GM18505 (cell line): ENCODE results near the gene AGBL4.
"Not testable (repeated sequence)": the region's sequence is repeated elsewhere in the genome, so short reads cannot be mapped to it uniquely, and the experiment has no call there.

ENCODE experiments used
- ATAC-seq: cut with Tn5 transposase; IDR thresholded peaks from one replicate; pipeline ENCODE4 v1.9.1; 2021; ENCODE audit not compliant: unreplicated experiment
- POLR2A ChIP-seq: IDR thresholded peaks from 4 replicates; pipeline ENCODE4 v1.6.1; 2011; ENCODE audit warnings: borderline replicate concordance; ENCODE audit not compliant: insufficient read depth, insufficient read length; ENCODE audit errors: extremely low read depth

The AGBL4 gene

DNA sequence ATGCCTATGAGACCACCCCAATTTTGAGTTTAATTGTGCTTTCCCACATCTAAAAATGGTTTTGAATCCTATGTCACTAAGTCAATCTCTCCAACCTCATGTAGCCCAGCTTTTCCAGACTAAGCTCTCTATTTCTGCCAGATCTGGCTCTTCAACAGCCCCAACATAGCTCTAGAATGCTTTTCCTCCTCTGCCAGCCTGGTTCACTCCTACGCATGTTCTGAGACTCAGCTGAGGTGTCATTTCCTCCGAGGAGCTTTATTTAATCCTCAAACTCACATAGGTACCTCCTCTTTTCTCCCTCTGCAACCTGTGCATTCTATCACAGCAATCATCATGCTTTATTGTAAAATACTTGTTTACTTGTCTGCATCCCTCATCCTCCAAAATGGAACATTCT, 729.2 kb downstream of the AGBL4 start:
- no peak for TF ChIP-seq POLR2A

DNA sequence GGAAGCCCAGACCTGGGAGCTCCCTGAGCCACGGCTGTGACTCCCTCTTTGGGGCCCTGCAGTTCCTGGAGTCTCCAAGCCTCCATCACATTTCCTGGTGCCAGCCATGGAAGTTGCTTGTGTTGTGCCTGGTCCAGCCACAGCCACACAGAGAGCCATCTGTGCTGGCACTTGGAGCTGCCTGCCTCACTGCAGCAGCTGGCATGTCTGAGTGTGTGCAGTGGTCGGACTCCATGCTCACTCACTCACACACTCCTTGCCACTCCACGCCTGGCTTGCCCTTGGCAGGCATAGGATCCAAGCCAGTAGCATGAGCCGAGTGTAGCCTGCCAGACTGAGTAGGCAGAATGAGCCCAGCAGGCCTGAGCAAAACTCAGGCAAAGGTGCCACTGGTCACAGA, 730.7 kb downstream of the AGBL4 start:
- no peak for TF ChIP-seq POLR2A
- no peak for ATAC-seq

More for the DNA sequence above, 729.2 kb downstream of the AGBL4 start:
- no peak for ATAC-seq

DNA sequence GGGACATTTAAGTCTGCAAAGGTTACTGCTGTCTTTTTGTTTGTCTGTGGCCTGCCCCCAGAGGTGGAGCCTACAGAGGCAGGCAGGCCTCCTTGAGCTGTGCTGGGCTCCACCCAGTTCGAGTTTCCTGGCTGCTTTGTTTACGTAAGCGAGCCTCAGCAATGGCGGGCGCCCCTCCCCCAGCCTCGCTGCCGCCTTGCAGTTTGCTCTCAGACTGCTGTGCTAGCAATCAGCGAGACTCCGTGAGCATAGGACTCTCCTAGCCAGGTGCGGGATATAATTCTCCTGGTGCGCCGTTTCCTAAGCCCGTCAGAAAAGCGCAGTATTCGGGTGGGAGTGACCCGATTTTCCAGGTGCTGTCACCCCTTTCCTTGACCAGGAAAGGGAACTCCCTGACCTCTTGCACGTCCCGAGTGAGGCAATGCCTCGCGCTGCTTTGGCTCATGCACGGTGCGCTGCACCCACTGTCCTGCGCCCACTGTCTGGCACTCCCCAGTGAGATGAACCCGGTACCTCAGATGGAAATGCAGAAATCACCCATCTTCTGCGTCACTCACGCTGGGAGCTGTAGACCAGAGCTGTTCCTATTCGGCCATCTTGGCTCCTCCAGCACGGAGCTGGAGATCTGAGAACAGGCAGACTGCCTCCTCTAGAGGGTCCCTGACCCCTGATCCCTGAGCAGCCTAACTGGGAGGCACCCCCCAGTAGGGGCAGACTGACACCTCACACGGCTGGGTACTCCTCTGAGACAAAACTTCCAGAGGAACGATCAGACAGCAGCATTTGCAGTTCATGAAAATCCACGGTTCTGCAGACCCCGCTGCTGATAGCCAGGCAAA, 766.3 kb downstream of the AGBL4 start:
- not testable (repeated sequence) for ATAC-seq

DNA sequence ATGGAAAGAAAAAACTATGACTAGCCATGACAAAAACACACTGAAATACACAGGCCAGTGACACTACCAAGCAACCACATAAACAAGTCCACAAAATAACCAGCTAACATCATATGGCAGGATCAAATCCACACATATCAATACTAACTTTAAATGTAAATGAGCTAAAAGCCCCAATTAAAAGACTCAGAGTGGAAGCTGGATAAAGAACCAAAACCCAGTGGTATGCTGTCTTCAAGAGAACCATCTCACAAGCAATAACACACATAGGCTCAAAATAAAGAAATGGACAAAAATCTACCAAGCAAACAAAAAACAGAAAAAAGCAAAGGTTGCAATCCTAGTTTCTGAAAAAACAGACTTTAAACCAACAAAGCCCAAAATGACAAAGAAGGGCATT, 770.8 kb downstream of the AGBL4 start:
- no peak for ATAC-seq
- TF ChIP-seq POLR2A: no peak

DNA sequence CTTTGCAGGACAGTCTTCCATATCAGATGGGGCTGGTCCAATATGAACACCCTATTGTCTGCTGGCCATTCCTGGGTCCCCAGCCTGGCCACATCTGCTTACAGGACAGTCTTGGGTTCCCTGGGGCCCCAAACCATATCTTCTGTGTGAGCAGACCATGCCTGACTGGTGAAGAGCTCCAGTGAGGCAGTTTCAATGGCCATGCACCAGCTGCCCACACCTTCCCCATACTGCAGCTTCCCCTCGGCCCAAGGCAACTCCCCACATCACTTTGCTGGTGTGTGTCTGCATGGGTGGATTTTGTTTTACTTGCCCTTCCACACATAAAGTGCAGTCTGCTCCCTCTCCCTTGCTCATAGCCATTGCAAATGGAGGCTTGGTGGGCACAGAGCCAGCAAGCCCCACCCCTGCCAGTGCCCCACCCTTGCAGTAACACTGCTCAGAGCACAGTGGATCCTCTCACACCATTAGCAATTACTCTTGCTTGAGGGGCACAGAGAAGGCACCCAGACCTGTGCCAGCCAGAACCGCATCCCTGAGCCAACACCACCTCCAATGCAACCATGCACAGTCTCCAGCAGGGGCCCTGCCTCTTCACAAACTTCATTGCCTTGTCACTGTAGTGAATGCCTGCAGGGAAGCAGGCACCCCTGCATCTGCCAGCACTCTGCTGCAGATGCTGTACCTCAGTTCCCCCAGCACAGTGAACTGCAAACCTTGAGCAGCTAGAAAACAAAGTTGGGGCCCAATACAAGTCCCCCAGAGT, 772.6 kb downstream of the AGBL4 start:
- no peak for ATAC-seq
- no peak for TF ChIP-seq POLR2A

DNA sequence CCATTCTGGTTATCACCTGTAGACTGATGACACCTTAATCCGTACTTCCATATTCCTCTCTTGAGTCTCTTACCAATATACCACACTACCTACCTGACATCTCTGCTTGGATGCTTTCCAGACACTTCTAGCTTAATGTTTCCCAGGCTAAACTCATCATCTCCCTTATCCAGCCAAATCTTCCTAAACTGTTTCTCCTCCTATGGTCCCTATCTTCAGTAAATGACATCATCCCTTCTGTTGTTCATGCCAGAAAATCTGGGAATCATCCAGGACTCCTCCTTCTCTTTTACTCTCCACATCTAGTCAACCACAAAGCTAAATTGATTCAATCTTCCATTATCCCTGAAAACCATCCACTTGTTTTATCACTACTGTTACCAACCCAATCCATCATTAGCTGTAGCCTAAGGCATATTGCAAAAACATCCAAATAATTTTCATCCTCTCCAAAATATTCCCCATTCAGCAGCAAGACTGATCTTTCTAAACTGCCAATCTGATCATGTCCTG, 783.0 kb downstream of the AGBL4 start:
- no peak for ATAC-seq
- TF ChIP-seq POLR2A: no peak

DNA sequence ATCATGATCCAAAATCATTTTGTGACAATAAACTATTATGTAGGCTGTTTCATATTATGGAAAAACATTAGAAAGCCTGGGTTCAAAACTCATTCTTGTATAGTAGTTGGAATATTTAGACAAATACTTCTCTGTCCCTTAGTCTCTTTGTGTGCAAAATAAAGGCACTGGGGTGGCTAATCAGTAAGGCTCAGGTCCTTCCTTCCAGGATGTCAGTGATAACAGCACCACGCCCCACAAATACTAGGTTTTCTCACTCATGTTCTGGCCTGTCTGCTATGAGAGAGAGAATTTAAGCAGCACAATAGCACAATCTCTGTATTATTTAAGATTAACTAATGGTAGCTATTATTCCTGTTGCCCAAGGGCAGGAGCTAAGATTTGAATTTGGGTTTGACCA, 788.8 kb downstream of the AGBL4 start:
- no peak for ATAC-seq
- TF ChIP-seq POLR2A: no peak

DNA sequence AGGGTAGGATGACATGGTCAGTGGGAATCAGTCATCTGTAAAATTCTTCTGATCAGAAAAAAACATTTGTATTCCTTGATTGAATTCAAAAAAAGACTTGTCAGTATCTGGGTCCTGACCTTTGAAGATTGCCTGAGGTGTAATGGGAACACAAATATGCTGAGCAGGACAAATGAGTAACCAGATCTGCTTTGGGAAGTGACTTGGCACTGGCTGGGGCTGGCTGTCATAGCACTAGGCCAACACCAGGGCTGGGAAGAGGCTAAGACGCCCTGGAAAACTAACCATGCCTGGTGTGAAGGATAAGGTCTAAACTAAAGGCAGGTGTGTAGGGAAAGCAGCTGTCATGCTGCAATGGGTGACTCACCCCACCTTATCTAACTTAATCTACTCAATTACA, 794.2 kb downstream of the AGBL4 start:
- ATAC-seq: no peak
- TF ChIP-seq POLR2A: no peak

DNA sequence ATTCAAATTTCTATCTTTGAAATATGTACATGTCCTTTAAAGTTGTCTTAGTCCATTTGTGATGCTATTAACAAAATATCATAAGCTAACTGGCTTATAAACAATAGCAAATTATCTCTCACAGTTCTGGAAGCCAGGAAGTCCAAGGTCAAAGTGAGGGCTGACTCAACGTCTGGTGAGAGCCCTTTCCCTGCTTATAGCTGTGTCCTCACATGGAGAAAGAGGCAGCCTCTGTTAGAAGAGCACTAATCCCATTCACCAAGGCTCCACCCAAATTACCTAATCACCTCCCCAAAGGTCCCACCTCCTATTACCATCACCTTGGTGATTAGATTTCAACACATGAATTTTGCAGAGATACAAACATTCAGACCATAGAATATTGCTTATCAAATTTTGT, 797.0 kb downstream of the AGBL4 start:
- TF ChIP-seq POLR2A: no peak
- no peak for ATAC-seq

DNA sequence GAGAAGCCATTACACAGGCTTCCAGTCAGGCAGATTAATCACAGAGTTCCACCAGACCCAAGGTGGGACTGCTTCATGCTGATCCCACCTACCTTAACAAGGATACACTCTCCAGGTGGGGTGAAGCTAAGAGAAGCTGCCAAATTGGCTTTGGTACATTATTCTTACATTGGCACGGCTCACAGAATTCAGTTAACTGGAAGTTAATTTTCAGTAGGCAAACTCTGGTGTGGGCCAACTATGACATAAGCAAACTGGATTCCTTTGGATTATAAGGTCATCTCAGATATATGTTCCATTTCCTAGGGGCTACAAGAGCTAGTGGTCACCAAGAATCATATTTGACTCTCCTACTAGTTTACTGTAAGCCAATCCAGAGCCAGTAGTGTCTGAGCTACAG, 798.3 kb downstream of the AGBL4 start:
- no peak for TF ChIP-seq POLR2A
- no peak for ATAC-seq

DNA sequence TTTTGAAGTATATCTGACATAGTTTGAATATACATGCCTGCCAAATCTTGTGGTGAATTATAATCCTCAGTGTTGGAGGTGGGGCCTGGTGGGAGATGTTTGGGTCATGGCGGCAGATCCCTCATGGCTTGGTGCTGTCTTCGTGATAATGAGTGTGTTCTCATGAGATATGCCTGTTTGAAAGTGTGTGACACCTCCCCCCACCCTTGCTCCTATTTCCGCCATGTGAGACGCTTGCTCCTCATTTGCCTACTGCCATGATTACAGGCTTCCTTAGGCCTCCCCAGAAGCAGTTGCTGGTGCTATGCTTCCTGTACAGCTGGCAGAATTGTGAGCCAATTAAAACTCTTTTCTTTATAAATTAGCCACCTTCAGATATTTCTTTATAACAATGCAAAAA, 810.5 kb downstream of the AGBL4 start:
- ATAC-seq: no peak
- TF ChIP-seq POLR2A: no peak

DNA sequence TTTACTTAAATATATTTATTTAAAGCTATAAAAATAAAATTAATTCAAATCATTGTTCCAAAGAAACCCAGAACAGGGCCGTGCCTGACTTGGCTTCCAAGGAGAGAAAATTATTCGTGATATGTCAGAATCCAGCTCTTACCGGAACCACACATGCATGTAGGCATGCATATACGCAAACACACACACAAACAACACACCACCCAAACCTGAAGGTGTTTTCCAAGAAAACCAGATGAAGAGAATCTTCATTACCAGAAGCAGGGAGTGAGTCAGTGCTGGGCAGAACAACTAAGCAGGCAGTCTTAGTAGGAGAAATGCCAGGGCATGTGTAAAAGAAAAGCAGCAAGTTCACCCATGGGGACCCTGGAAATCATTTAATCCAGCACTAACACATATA, 815.0 kb downstream of the AGBL4 start:
- TF ChIP-seq POLR2A: no peak
- ATAC-seq: no peak

DNA sequence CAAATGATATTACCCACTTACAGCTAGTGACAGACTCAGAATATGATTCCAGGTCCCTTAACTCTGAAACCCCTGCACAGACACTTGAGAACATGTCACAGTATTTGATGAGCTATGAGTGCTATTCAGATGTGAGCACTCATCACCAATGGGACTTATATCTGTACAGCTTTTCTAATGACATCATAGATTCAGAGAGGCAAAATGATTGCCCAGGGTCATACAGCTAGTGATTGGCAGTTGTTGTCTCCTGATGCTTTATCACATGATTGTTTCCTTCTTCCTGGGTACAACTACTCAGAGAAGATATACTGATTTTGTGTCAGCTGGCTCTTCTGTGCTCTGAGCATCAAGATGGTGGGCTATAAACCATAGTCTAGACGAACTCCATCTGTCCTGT, 819.0 kb downstream of the AGBL4 start:
- TF ChIP-seq POLR2A: no peak
- ATAC-seq: no peak

DNA sequence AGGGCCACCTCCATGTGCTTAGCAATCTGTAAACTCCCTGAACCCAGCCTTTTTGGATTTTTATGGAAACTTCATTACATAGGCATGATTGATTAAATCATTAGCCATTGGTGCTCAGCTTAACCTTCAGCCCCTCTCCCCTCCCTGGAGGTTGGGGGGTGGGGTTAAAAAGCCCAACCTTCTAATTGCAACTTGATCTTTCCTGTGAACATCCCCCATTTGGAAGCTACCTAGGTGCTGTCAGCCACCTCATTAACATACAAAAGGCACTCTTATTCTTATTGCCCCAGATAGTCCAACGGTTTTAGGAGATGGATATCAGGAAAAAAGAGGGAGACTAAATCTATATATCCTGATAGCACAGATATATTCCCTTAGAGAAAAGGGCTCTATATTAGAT, 823.0 kb downstream of the AGBL4 start:
- TF ChIP-seq POLR2A: no peak

More for the DNA sequence above, 823.0 kb downstream of the AGBL4 start:
- ATAC-seq: no peak
